HL-60/S4 treated with retinoic acid at 250 ng/mL for 4 days and 3 days (cell line): ENCODE measurements around the gene LAMA5.

Source experiments
- in situ Hi-C: fragments of 300-500 bp; cut with MboI; formaldehyde crosslinking; loops from 2 replicates; pipeline ENCODE4 v1.7.0; 2022; ENCODE audit warnings: low sequenced_read_pairs

The LAMA5 gene

GRCh38 chr20:62306414-62307187 lies 60.5 kb downstream of the LAMA5 start:
- in situ Hi-C loops, result no loop called here

GRCh38 chr20:62305765-62306413 lies 61.2 kb downstream of the LAMA5 start:
- in situ Hi-C loops, result no loop called here

GRCh38 chr20:62305149-62305764 lies 61.9 kb downstream of the LAMA5 start:
- in situ Hi-C loops, result no loop called here

- in situ Hi-C loops, result no loop called here
Observed at GRCh38 chr20:62304331-62305148, 62.6 kb downstream of the LAMA5 start.

- in situ Hi-C loops, result no loop called here
Observed at GRCh38 chr20:62303340-62304226, 63.5 kb downstream of the LAMA5 start.

GRCh38 chr20:62303062-62303339 lies 64.1 kb downstream of the LAMA5 start:
- in situ Hi-C loops, result no loop called here

- in situ Hi-C loops, result no loop called here
Observed at GRCh38 chr20:62302341-62303061, 64.6 kb downstream of the LAMA5 start, which contains the start of gene ADRM1. TSS of gene ADRM1 (plus strand) at chr20:62302997. CDS start at chr20:62303569, 572 bp downstream.

GRCh38 chr20:62301773-62302340 lies 65.3 kb downstream of the LAMA5 start:
- in situ Hi-C loops, result no loop called here

GRCh38 chr20:62301111-62301668 lies 65.9 kb downstream of the LAMA5 start:
- in situ Hi-C loops, result no loop called here

- in situ Hi-C loops, result no loop called here
Observed at GRCh38 chr20:62300319-62300718, 66.8 kb downstream of the LAMA5 start.

- in situ Hi-C loops, result no loop called here
Observed at GRCh38 chr20:62299666-62300236, 67.4 kb downstream of the LAMA5 start.

GRCh38 chr20:62298577-62299249 lies 68.4 kb downstream of the LAMA5 start:
- in situ Hi-C loops, result no loop called here

- in situ Hi-C loops, result no loop called here
Observed at GRCh38 chr20:62297449-62298227, 69.5 kb downstream of the LAMA5 start.

- in situ Hi-C loops, result no loop called here
Observed at GRCh38 chr20:62296724-62297448, 70.2 kb downstream of the LAMA5 start.

- in situ Hi-C loops, result no loop called here
Observed at GRCh38 chr20:62294516-62294915, 72.6 kb downstream of the LAMA5 start.

- in situ Hi-C loops, result no loop called here
Observed at GRCh38 chr20:62293946-62294345, 73.2 kb downstream of the LAMA5 start.
